ENCODE results near the gene RBFOX1.

- TF ChIP-seq POLR2A (IDR thresholded peaks at IDR 0.05): no peak
- TF ChIP-seq CTCF (IDR thresholded peaks at IDR 0.05): no peak
- no peak for TF ChIP-seq EP300 (IDR thresholded peaks at IDR 0.05)
These were observed 16.3 kb upstream of the RBFOX1 start for GRCh38 chr16:7316281-7316888.
